HepG2 (cell line): ENCODE results near the gene UQCR10. TPM values are rescaled to one million over a fixed set of nuclear protein-coding genes. Genes with fewer than 3 reads are reported as not detected.

Source experiments
- ATAC-seq: fragments of 200-7000 bp; cut with Tn5 transposase; 3 replicates; pipeline ENCODE4 v1.9.1; 2020; ENCODE audit warnings: mild to moderate bottlenecking, moderate library complexity
- BruUV-seq: library from RNA; stranded (reverse); fragments of 400-500 nt; replicated peaks from 2 replicates; lab custom pipeline; 2021; lab: Mats Ljungman, UMichigan
- CTCF ChIA-PET: fragments of 300-600 bp; formaldehyde crosslinking; extraction: SDS; loops from one replicate; lab custom pipeline; 2021; ENCODE audit warnings: low total read pairs, inconsistent platforms, low intra/inter-chr PET ratio; lab: Yijun Ruan, JAX
- POLR2A ChIA-PET: fragments of 350-600 bp; sonication (Branson Sonifier 250); formaldehyde crosslinking; loops from one replicate; lab custom pipeline; 2020; ENCODE audit warnings: antibody characterized with exemption, inconsistent platforms; lab: Yijun Ruan, JAX
- DNase-seq: peaks from one replicate; pipeline ENCODE4 v3.0.0-alpha.2; 2015; ENCODE audit warnings: low spot score
- FAIRE-seq: peaks from 3 replicates; lab custom pipeline; 2011; peaks lifted over from hg19 to GRCh38; lab: Jason Lieb, UNC
- H2AFZ ChIP-seq: one replicate; pipeline ENCODE4 v1.6.1; 2011; ENCODE audit warnings: low read length, inconsistent platforms
- H3K27ac ChIP-seq: fragments of 300-600 bp; 3 replicates; pipeline ENCODE4 v1.8.0; 2011; ENCODE audit warnings: mixed run types, mild to moderate bottlenecking, mixed read lengths, low read length, inconsistent platforms; ENCODE audit not compliant: insufficient read depth; ENCODE audit errors: extremely low read length
- H3K27me3 ChIP-seq, 2 experiments: fragments of 200-600 bp in 1 of 2; 2 replicates in 1 of 2; 3 replicates in 1 of 2; pipeline versions ENCODE4 v1.6.0 to v1.8.0; 2011; ENCODE audit warnings: low read length in 2 of 2, mild to moderate bottlenecking in 2 of 2, moderate library complexity in 2 of 2, inconsistent platforms in 1 of 2; ENCODE audit not compliant: insufficient read depth in 2 of 2, control insufficient read depth in 1 of 2
- H3K36me3 ChIP-seq, 2 experiments: fragments of 200-600 bp in 1 of 2; replicated peaks in 1 of 2; 2 replicates in 1 of 2; 3 replicates in 1 of 2; pipeline versions ENCODE4 v1.5.1 to v1.8.0; 2011; ENCODE audit warnings: low read length in 2 of 2, inconsistent platforms in 1 of 2; ENCODE audit not compliant: insufficient read depth in 2 of 2, control insufficient read depth in 1 of 2
- H3K4me1 ChIP-seq: 2 replicates; pipeline ENCODE4 v1.5.1; 2012; ENCODE audit warnings: low read length, inconsistent platforms; ENCODE audit not compliant: insufficient read depth
- H3K4me2 ChIP-seq: 2 replicates; pipeline ENCODE4 v1.6.0; 2011; ENCODE audit warnings: low read depth, low read length, inconsistent platforms
- H3K4me3 ChIP-seq, 3 experiments: fragments of 200-600 bp in 1 of 3; sonication (generic), shearing (Covaris generic) in 1 of 3; replicated peaks in 1 of 3; 2 replicates each; pipeline ENCODE4 v1.5.1; 2011 to 2016; ENCODE audit warnings: low read length in 3 of 3, inconsistent platforms in 2 of 3, low read depth in 2 of 3, mild to moderate bottlenecking in 2 of 3, control low read depth in 1 of 3, mixed read lengths in 1 of 3; ENCODE audit not compliant: insufficient read depth in 1 of 3
- H3K79me2 ChIP-seq: one replicate; pipeline ENCODE4 v1.6.1; 2011; ENCODE audit warnings: low read length, inconsistent platforms; ENCODE audit not compliant: insufficient read depth
- H3K9ac ChIP-seq: 2 replicates; pipeline ENCODE4 v1.6.0; 2011; ENCODE audit warnings: mild to moderate bottlenecking, low read depth, low read length, inconsistent platforms; ENCODE audit not compliant: insufficient read depth
- H3K9me3 ChIP-seq: 2 replicates; pipeline ENCODE4 v1.5.1; 2012; ENCODE audit warnings: mild to moderate bottlenecking, low read length
- H4K20me1 ChIP-seq: 2 replicates; pipeline ENCODE4 v1.6.0; 2011; ENCODE audit warnings: inconsistent platforms, mild to moderate bottlenecking, low read length, moderate library complexity; ENCODE audit not compliant: insufficient read depth
- GATA4 ChIP-seq: sonication (generic); IDR thresholded peaks from 2 replicates; pipeline ENCODE4 v1.6.1; 2016; ENCODE audit warnings: antibody characterized with exemption, low read depth, borderline replicate concordance
- HNF4G ChIP-seq, 2 experiments: sonication (generic) in 1 of 2; formaldehyde crosslinking in 1 of 2; IDR thresholded peaks; 2 replicates each; pipeline versions ENCODE4 v1.4.0 to v1.6.1; 2011 to 2020; ENCODE audit warnings: borderline replicate concordance in 2 of 2, low read depth in 2 of 2, mild to moderate bottlenecking in 2 of 2, low read length in 1 of 2, missing genetic modification reagents in 1 of 2, moderate library complexity in 1 of 2
- HOXA7 ChIP-seq: sonication (generic); formaldehyde crosslinking; IDR thresholded peaks from 2 replicates; pipeline ENCODE4 v1.8.1; 2022; ENCODE audit warnings: mild to moderate bottlenecking, missing genetic modification reagents, moderate library complexity
- SNAPC2 ChIP-seq: sonication (generic); formaldehyde crosslinking; IDR thresholded peaks from 2 replicates; pipeline ENCODE4 v1.8.1; 2022; ENCODE audit warnings: mild to moderate bottlenecking, missing genetic modification reagents
- ZFP41 ChIP-seq: sonication (generic); formaldehyde crosslinking; IDR thresholded peaks from 2 replicates; pipeline ENCODE4 v1.4.0; 2020; ENCODE audit warnings: mild to moderate bottlenecking, missing genetic modification reagents, borderline replicate concordance
- ZNF678 ChIP-seq: sonication (generic); formaldehyde crosslinking; IDR thresholded peaks from 2 replicates; pipeline ENCODE4 v1.4.0; 2020; ENCODE audit warnings: mild to moderate bottlenecking, missing genetic modification reagents
- ZNF83 ChIP-seq: sonication (generic); formaldehyde crosslinking; IDR thresholded peaks from 2 replicates; pipeline ENCODE4 v1.4.0; 2020; ENCODE audit warnings: missing genetic modification reagents, mild to moderate bottlenecking, borderline replicate concordance
- WGBS: methylation state at CpG from one replicate; pipeline ENCODE4 v1.1.6; 2017; ENCODE audit warnings: low lambda C conversion rate; 5-methylcytosine and 5-hydroxymethylcytosine counted together
- in situ Hi-C: cut with HindIII; loops from 2 replicates; pipeline ENCODE4 v1.10.0; 2017; ENCODE audit warnings: low pct_unique_long_range_greater_than_20kb; ENCODE audit not compliant: extremely low pct_ligation_motif_present
- intact Hi-C: fragments of 100-400 bp; cut with micrococcal nuclease; formaldehyde crosslinking; loops from one replicate; pipeline ENCODE4 v1.10.0; 2022; ENCODE audit not compliant: unreplicated experiment
- polyA plus RNA-seq, 8 experiments: library from polyadenylated mRNA; depleted of rRNA in 3 of 8; stranded (reverse) in 7 of 8; unstranded in 1 of 8; fragments of >200 nt; fragmentation: Illumina TruSeq in 4 of 8; extraction: Trizol in 4 of 8; gene quantifications; 2 replicates each; pipeline versions ENCODE4 v1.2.1 to v1.2.3, GENCODE V29; 2011 to 2016; ENCODE audit warnings: low read depth in 4 of 8, missing spikeins in 1 of 8, mixed read lengths in 1 of 8; ENCODE audit not compliant: insufficient read depth in 1 of 8
- total RNA-seq, 5 experiments: library from RNA; depleted of rRNA; stranded (reverse); fragments of >200 nt; fragmentation: Illumina TruSeq; extraction: Trizol; gene quantifications; 2 replicates each; pipeline ENCODE4 v1.2.3, GENCODE V29; 2016; ENCODE audit warnings: low read depth in 1 of 5
- TF ChIP-seq, protein P1 (sequence below): IDR thresholded peaks from 2 replicates; pipeline ENCODE4 v1.6.1; 2016; ENCODE audit warnings: low read depth
- TF ChIP-seq, protein P2 (sequence below): sonication (generic); formaldehyde crosslinking; IDR thresholded peaks from 2 replicates; pipeline ENCODE4 v1.4.0; 2020; ENCODE audit warnings: missing genetic modification reagents
- TF ChIP-seq, protein P3 (sequence below): sonication (generic); formaldehyde crosslinking; conservative IDR thresholded peaks from 2 replicates; pipeline ENCODE4 v1.8.0; 2022; ENCODE audit warnings: mild to moderate bottlenecking, moderate library complexity, missing genetic modification reagents
- TF ChIP-seq, protein P4 (sequence below): sonication (generic); IDR thresholded peaks from 2 replicates; pipeline ENCODE4 v1.6.1; 2016; ENCODE audit warnings: low read depth, borderline replicate concordance

UQCR10 gene
- total and polyA plus RNA-seq, 2 of the 13 experiments (the other 11 are each of a cell fraction or from before 2014, with no cell fraction given) = 225 to 232 TPM

DNA sequence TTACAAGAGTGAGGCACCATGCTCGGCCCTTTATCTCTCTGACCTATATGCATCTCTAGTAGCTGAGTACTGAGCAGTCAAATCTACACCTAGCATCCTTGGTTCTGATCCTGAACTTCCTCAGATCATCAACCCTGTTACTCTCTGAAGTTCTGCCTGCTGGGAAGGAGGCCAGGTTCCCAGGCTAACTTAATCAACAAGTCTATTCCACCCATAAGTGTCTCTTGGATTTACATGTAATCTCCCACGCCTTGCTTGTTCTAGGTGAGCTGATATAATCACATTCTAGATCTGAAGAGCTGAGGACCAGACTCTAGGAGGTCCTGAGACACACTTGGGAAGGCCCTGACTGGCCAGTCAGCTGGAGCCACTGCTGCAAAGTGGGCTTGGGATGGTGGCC is 25.2 kb upstream of the UQCR10 start:
- no TSS peak for BruUV-seq
- 100% methylated on average over 1 of the region's 2 CpGs for WGBS
- Histone ChIP-seq H3K27ac (no peak overlapping the region), H3K4me1 (no peaks in the 10 kb centered on the region), H3K4me2 (no peak overlapping the region), H3K79me2 (no peaks in the 10 kb centered on the region), H3K4me3 (no peak overlapping the region), H3K9ac (no peak overlapping the region), H3K9me3 (no peaks in the 10 kb centered on the region), H2AFZ (no peak overlapping the region), H3K27me3 (no peaks in the 10 kb centered on the region), H4K20me1 (no peaks in the 10 kb centered on the region), H3K36me3 (peaks cover 6 to 23% of the 10 kb centered on the region in 2 experiments; a peak in 3 of 5 replicates)
- no peak for TF ChIP-seq HOXA7 (CRISPR knock-in tag)
- TF ChIP-seq, protein P1, sequence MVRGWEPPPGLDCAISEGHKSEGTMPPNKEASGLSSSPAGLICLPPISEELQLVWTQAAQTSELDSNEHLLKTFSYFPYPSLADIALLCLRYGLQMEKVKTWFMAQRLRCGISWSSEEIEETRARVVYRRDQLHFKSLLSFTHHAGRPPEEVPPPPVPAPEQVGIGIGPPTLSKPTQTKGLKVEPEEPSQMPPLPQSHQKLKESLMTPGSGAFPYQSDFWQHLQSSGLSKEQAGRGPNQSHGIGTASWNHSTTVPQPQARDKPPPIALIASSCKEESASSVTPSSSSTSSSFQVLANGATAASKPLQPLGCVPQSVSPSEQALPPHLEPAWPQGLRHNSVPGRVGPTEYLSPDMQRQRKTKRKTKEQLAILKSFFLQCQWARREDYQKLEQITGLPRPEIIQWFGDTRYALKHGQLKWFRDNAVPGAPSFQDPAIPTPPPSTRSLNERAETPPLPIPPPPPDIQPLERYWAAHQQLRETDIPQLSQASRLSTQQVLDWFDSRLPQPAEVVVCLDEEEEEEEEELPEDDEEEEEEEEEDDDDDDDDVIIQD = no peak
- TF ChIP-seq ZNF83 (CRISPR knock-in tag) = no peak
- TF ChIP-seq, protein P2, sequence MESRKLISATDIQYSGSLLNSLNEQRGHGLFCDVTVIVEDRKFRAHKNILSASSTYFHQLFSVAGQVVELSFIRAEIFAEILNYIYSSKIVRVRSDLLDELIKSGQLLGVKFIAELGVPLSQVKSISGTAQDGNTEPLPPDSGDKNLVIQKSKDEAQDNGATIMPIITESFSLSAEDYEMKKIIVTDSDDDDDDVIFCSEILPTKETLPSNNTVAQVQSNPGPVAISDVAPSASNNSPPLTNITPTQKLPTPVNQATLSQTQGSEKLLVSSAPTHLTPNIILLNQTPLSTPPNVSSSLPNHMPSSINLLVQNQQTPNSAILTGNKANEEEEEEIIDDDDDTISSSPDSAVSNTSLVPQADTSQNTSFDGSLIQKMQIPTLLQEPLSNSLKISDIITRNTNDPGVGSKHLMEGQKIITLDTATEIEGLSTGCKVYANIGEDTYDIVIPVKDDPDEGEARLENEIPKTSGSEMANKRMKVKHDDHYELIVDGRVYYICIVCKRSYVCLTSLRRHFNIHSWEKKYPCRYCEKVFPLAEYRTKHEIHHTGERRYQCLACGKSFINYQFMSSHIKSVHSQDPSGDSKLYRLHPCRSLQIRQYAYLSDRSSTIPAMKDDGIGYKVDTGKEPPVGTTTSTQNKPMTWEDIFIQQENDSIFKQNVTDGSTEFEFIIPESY (CRISPR knock-in tag) = no peak
- TF ChIP-seq ZNF678 (CRISPR knock-in tag) = no peak
- TF ChIP-seq SNAPC2 (CRISPR knock-in tag) = no peak
- TF ChIP-seq, protein P3, sequence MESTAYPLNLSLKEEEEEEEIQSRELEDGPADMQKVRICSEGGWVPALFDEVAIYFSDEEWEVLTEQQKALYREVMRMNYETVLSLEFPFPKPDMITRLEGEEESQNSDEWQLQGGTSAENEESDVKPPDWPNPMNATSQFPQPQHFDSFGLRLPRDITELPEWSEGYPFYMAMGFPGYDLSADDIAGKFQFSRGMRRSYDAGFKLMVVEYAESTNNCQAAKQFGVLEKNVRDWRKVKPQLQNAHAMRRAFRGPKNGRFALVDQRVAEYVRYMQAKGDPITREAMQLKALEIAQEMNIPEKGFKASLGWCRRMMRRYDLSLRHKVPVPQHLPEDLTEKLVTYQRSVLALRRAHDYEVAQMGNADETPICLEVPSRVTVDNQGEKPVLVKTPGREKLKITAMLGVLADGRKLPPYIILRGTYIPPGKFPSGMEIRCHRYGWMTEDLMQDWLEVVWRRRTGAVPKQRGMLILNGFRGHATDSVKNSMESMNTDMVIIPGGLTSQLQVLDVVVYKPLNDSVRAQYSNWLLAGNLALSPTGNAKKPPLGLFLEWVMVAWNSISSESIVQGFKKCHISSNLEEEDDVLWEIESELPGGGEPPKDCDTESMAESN (CRISPR knock-in tag) = no peak
- TF ChIP-seq HNF4G (IDR thresholded peaks at IDR 0.05; ENCODE audit: borderline replicate concordance, low read depth, low read length) = no peak
- no peak for TF ChIP-seq HNF4G (CRISPR knock-in tag; IDR thresholded peaks at IDR 0.05; ENCODE audit: borderline replicate concordance, low read depth)
- TF ChIP-seq, protein P4, sequence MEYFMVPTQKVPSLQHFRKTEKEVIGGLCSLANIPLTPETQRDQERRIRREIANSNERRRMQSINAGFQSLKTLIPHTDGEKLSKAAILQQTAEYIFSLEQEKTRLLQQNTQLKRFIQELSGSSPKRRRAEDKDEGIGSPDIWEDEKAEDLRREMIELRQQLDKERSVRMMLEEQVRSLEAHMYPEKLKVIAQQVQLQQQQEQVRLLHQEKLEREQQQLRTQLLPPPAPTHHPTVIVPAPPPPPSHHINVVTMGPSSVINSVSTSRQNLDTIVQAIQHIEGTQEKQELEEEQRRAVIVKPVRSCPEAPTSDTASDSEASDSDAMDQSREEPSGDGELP = no peak
- TF ChIP-seq GATA4 = no peak
- no peak for TF ChIP-seq ZFP41 (CRISPR knock-in tag)
- FAIRE-seq (no peak), DNase-seq (no peak), ATAC-seq (no peak)
- in situ Hi-C loops (no loop called here), intact Hi-C loops (no loop called here)
- ChIA-PET POLR2A (no interaction called here), CTCF (no interaction called here)
